ENCODE measurements around the gene TTYH2. TPM values are rescaled to one million over a fixed set of nuclear protein-coding genes. Genes with fewer than 3 reads are reported as not detected.

The TTYH2 gene
- total and polyA plus RNA-seq, 2 donors (not counting 1 experiment from before 2014, with no cell fraction given) = 3.0 to 3.1 TPM

GRCh38 chr17:74251569-74251968 lies 38.2 kb downstream of the TTYH2 start:
- H3K9me3 Mint-ChIP-seq (ENCODE audit: insufficient read depth) = no peaks in the 10 kb centered on the region
- peaks cover 0 to 2% (median 0%) of the 10 kb centered on the region in 4 experiments for H3K27me3 ChIP-seq (replicated peaks in 1 of 4; ENCODE audit: control extremely low read depth in 1 of 4, control insufficient read depth in 3 of 4, insufficient read depth in 4 of 4, low read length in 3 of 4)
- no peak overlapping the region for H2AFZ ChIP-seq (ENCODE audit: insufficient read depth, low read depth, low read length, poor library complexity, severe bottlenecking)
- H3K4me3 Mint-ChIP-seq = no peak overlapping the region
- H3K4me2 ChIP-seq (replicated peaks; ENCODE audit: low read depth, low read length, poor library complexity, severe bottlenecking) = no peak overlapping the region
- H3K4me1 ChIP-seq (ENCODE audit: control insufficient read depth in 2 of 2, insufficient read depth in 2 of 2, low read length in 2 of 2) = no peaks in the 10 kb centered on the region
- H3K4me1 Mint-ChIP-seq = no peaks in the 10 kb centered on the region
- no peaks in the 10 kb centered on the region for H3K79me2 ChIP-seq (ENCODE audit: control insufficient read depth, insufficient read depth, low read length)
- H3K27ac Mint-ChIP-seq = no peak overlapping the region
- no peak overlapping the region for H3K9ac ChIP-seq (ENCODE audit: low read length)
- H4K20me1 ChIP-seq (ENCODE audit: control insufficient read depth, insufficient read depth, low read length, poor library complexity, severe bottlenecking) = no peaks in the 10 kb centered on the region
- POLR2A ChIA-PET = no interaction called here
- no peak overlapping the region for H3K4me3 ChIP-seq (ENCODE audit: control extremely low read depth in 1 of 5, extremely low read depth in 1 of 5, insufficient read depth in 1 of 5, low read depth in 2 of 5, low read length in 4 of 5)
- DNase-seq (no peak), ATAC-seq (ENCODE audit: low read depth) (no peak)
- no peak overlapping the region for H3K27ac ChIP-seq (ENCODE audit: low read length in 2 of 2)
- CTCF ChIA-PET = no interaction called here
- no peaks in the 10 kb centered on the region for H3K36me3 ChIP-seq (replicated peaks in 1 of 2; ENCODE audit: control extremely low read depth in 1 of 2, control insufficient read depth in 1 of 2, extremely low read depth in 1 of 2, insufficient read depth in 2 of 2, low read length in 1 of 2)
- 98% methylated on average over 6 of the region's 6 CpGs for WGBS (ENCODE audit: insufficient coverage)
- H3K27me3 Mint-ChIP-seq = no peaks in the 10 kb centered on the region
- intact Hi-C loops (cut with micrococcal nuclease) = no loop called here
- H3K9me3 ChIP-seq (ENCODE audit: control extremely low read depth in 1 of 3, control insufficient read depth in 2 of 3, insufficient read depth in 1 of 3, low read length in 2 of 3) = no peaks in the 10 kb centered on the region
- no peak for TF ChIP-seq EZH2 (IDR thresholded peaks at IDR 0.05; ENCODE audit: borderline replicate concordance, insufficient read depth, low read depth, low read length, poor library complexity, severe bottlenecking)
- TF ChIP-seq, protein P1, sequence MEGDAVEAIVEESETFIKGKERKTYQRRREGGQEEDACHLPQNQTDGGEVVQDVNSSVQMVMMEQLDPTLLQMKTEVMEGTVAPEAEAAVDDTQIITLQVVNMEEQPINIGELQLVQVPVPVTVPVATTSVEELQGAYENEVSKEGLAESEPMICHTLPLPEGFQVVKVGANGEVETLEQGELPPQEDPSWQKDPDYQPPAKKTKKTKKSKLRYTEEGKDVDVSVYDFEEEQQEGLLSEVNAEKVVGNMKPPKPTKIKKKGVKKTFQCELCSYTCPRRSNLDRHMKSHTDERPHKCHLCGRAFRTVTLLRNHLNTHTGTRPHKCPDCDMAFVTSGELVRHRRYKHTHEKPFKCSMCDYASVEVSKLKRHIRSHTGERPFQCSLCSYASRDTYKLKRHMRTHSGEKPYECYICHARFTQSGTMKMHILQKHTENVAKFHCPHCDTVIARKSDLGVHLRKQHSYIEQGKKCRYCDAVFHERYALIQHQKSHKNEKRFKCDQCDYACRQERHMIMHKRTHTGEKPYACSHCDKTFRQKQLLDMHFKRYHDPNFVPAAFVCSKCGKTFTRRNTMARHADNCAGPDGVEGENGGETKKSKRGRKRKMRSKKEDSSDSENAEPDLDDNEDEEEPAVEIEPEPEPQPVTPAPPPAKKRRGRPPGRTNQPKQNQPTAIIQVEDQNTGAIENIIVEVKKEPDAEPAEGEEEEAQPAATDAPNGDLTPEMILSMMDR (IDR thresholded peaks at IDR 0.05) = no peak

DNA sequence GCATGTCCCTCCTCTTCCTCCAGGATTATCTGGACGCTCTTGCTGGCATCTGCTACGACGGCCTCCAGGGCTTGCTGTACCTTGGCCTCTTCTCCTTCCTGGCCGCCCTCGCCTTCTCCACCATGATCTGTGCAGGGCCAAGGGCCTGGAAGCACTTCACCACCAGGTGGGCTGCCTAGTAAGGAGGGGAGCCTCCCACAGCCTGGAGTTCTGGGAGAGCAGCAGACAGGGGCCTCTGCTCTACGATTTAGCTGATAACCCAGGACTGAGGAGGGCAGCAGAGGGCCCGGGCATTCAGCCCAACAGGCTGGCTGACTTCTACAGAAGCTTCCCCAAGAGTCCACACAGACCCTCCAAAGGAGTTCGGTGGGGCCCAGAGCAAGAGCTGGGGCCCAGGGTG lies 38.8 kb downstream of the TTYH2 start:
- Histone ChIP-seq H3K9me3 (ENCODE audit: control extremely low read depth in 1 of 3, control insufficient read depth in 2 of 3, insufficient read depth in 1 of 3, low read length in 2 of 3) (no peaks in the 10 kb centered on the region), H3K79me2 (ENCODE audit: control insufficient read depth, insufficient read depth, low read length) (no peaks in the 10 kb centered on the region), H3K36me3 (replicated peaks in 1 of 2; ENCODE audit: control extremely low read depth in 1 of 2, control insufficient read depth in 1 of 2, extremely low read depth in 1 of 2, insufficient read depth in 2 of 2, low read length in 1 of 2) (no peaks in the 10 kb centered on the region), H3K27ac (ENCODE audit: low read length in 2 of 2) (no peak overlapping the region), H2AFZ (ENCODE audit: insufficient read depth, low read depth, low read length, poor library complexity, severe bottlenecking) (no peak overlapping the region), H3K9ac (ENCODE audit: low read length) (no peak overlapping the region), H3K27me3 (replicated peaks in 1 of 4; ENCODE audit: control extremely low read depth in 1 of 4, control insufficient read depth in 3 of 4, insufficient read depth in 4 of 4, low read length in 3 of 4) (peaks cover 0 to 2% (median 0%) of the 10 kb centered on the region in 4 experiments), H4K20me1 (ENCODE audit: control insufficient read depth, insufficient read depth, low read length, poor library complexity, severe bottlenecking) (no peaks in the 10 kb centered on the region), H3K4me3 (ENCODE audit: control extremely low read depth in 1 of 5, extremely low read depth in 1 of 5, insufficient read depth in 1 of 5, low read depth in 2 of 5, low read length in 4 of 5) (no peak overlapping the region), H3K4me1 (ENCODE audit: control insufficient read depth in 2 of 2, insufficient read depth in 2 of 2, low read length in 2 of 2) (no peaks in the 10 kb centered on the region), H3K4me2 (replicated peaks; ENCODE audit: low read depth, low read length, poor library complexity, severe bottlenecking) (no peak overlapping the region)
- Mint-ChIP-seq H3K27me3 (no peaks in the 10 kb centered on the region), H3K9me3 (ENCODE audit: insufficient read depth) (no peaks in the 10 kb centered on the region), H3K4me1 (no peaks in the 10 kb centered on the region), H3K4me3 (no peak overlapping the region), H3K27ac (no peak overlapping the region)
- WGBS (ENCODE audit: insufficient coverage) = 82% methylated on average over 3 of the region's 8 CpGs
- ChIA-PET POLR2A (no interaction called here), CTCF (no interaction called here)
- ATAC-seq (ENCODE audit: low read depth) = no peak
- TF ChIP-seq, protein P1 (IDR thresholded peaks at IDR 0.05) = no peak
- TF ChIP-seq EZH2 (IDR thresholded peaks at IDR 0.05; ENCODE audit: borderline replicate concordance, insufficient read depth, low read depth, low read length, poor library complexity, severe bottlenecking) = no peak
- intact Hi-C loops (cut with micrococcal nuclease) = no loop called here
- DNase-seq = no peak
